Measurements from ENCODE around the gene PLVAP.

PLVAP gene

DNA sequence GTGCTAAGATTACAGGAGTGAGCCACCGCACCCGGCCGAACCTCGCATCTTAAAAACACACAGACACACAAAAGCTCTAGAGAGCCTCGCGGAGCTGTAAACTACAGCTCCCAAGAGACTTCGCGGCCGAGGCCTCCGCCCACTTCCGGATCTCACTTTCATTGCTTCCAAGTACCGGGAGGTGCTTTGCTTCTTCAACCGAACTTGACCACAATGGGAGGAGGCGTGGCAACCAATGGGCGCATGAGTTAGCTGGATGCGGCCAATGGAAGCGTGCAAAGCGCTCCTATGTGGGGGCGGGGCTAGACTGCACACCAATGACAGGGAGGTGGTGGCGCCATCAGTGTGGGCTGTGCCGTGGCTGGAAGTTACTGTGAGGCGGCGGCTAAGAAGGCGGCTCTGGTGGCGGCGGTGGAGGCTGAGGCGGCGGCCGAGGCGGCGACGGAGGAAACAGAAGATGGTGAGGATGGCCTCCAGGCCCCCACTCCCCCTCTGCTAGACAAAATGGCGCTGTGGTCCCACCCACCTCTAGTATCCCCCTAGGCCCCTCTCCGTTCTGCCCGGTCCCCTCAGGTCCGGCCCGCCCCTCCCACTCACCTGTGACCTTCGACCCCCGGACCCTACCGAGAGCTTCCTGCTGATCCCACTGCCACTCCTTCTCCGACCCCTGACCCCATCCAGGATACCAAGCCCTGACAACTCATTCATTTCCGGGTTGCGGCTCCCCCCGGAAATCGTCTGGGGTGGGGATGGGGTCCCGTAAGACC is 67.8 kb downstream of the PLVAP start, which contains the start of gene DDA1:
Gene DDA1 (plus strand): TSS at position 366 of the 767 bp plus-strand sequence. CDS start 92 bp downstream, at position 458.
- H3K4me3 ChIP-seq (ENCODE audit: low read depth, low read length), result peak within 1 kb of the TSS; percentile 98

DNA sequence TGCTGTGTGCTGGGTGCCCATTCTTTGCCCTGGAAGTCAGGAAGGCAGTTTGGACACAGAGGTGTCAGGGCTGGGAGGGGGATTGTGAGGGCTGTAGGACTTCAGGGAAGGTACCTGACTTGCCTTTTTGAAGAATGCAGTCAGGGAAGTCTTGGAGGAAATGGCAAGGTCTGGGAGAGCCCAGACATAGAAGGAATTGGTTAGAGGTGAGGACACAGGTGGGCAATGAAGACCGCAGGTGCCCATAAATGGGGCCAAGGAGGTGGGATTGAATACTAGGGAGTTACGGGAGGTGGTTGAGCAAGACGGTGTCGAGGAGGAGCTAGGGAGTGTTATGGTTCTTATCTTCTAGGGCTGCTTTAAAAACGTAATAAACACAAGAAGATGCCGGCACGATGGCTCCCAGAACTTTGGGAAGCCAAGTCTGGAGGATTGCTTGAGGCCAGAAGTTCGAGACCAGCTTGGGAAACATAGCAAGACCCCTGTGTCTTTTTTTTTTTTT is 69.2 kb downstream of the PLVAP start:
- no peak overlapping the region for H3K4me3 ChIP-seq (ENCODE audit: low read depth, low read length)
- no peak for DNase-seq (ENCODE audit: low read depth)

More for the DNA sequence above, 67.8 kb downstream of the PLVAP start, which contains the start of gene DDA1:
- DNase-seq (ENCODE audit: low read depth), result peak; percentile 100

GRCh38 chr19:17306285-17306714 is 70.8 kb downstream of the PLVAP start:
- no peak for DNase-seq (ENCODE audit: low read depth)
- H3K4me3 ChIP-seq (ENCODE audit: low read depth, low read length), result peak overlapping the region; percentile 81

DNA sequence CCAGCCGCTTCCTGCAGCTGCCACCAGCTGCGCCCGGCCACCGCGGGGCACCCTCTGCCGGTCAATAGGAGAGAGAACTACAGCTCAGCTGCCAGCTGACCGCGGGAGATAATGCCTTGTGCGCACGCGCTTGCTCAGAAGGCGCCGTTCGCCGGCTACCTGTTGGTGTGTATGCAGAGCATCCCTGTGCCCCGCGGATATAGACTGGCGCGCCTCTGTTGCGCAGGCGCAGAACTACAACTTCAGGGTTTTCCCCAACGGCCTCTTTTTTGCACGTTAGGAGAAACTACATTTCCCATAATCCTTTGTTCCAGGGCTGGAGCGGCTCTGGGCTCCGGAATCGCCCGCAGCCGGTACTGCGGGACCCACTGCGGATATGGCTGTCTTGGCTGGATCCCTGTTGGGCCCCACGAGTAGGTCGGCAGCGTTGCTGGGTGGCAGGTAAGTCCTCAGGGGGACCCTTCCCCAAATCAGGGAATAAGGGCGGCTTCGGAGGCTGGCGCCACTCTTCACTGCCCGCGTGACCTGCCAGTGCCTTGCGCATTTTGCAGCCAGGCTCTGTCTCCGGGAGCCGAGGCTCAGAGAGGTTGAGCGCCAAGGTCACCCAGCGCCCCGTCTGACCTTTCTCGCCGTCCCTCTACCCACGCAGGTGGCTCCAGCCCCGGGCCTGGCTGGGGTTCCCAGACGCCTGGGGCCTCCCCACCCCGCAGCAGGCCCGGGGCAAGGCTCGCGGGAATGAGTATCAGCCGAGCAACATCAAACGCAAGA is 71.4 kb downstream of the PLVAP start, which contains the start of gene MRPL34:
Gene MRPL34 (plus strand): TSS at position 356 of the 768 bp plus-strand sequence. CDS start 21 bp downstream, at position 377.
- H3K4me3 ChIP-seq (ENCODE audit: low read depth, low read length), result peak within 1 kb of the TSS; percentile 81
- peak; percentile 97 for DNase-seq (ENCODE audit: low read depth)

DNA sequence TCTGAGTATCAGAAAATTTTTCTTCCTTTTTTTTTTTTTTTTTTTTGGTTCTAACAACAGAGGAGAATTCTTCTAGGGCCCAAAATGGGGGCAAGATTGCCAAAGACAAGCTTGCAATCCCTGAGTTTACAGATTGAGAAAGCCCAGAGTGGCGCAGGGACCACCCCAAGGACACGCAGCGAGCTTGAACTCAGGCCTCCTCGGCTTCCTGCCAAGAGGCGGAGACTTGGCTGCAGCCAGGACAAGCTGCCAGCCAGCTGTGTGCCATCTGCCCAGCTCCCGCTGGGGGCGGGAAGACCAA is 72.0 kb downstream of the PLVAP start:
- DNase-seq (ENCODE audit: low read depth), result no peak
- H3K4me3 ChIP-seq (ENCODE audit: low read depth, low read length), result peak overlapping the region; percentile 81

DNA sequence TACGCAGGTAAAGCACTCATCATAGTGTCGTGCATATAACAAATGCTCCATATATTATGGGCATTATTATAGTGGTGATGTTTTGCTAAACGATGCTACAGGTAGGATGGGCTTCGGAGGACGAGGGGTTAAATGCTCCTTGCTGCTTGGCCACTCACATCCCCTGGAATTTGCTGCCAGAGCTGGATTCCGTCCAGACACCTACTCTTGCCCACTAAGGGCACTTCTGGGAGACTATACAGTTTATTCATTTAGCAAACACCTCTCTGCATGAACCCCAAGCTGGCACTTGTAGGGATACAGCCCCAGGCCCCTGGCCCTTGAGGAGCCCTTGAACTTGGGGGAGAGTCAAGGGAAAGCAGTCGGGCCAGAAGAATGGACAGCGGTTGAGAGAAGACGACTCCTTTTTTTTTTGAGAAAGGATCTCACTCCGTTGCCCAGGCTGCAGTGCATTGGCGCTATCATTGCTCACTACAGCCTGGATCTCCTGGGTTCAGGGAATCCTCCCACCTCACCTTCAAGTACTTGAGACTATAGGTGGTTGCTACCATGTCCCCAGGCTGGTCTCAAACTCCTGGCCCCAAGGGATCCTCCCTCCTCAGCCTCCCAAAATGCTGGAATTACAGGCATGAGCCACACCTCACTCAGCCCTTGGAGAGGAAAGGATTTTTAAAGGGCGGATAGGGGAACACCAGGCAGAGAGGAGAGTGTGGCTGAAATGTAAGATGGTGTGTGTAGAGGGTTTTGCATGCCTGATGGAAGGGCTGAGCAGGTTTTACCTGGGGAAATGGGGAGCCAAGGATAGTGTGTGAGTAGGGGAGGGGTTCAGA is 72.5 kb downstream of the PLVAP start:
- no peak for DNase-seq (ENCODE audit: low read depth)
- no peak overlapping the region for H3K4me3 ChIP-seq (ENCODE audit: low read depth, low read length)

DNA sequence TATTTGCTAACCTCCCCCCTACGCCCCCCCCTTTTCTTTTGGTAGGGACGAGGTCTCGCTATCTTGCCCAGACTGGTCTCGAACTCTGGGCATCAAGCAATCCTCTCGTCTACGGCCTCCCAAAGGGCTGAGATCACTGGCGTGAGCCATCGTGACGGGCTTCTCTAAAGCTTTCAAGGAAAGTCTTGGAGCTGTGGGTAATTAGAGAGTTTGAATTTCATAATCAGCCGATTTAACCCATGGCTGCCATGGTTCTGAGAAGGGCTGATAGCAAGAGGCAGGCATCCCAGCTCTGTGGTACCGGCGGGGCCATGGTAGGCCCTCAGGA is 73.2 kb downstream of the PLVAP start:
- DNase-seq (ENCODE audit: low read depth), result no peak
- no peak overlapping the region for H3K4me3 ChIP-seq (ENCODE audit: low read depth, low read length)

- DNase-seq (ENCODE audit: low read depth), result peak; percentile 77
- peak within 1 kb of the TSS; percentile 74 for H3K4me3 ChIP-seq (ENCODE audit: low read depth, low read length)
These were observed 73.8 kb downstream of the PLVAP start, which contains the start of gene ABHD8 for GRCh38 chr19:17303167-17303939. TSS of gene ABHD8 (minus strand) at chr19:17303425. CDS start at chr19:17301616, 1,809 bp downstream.

DNA sequence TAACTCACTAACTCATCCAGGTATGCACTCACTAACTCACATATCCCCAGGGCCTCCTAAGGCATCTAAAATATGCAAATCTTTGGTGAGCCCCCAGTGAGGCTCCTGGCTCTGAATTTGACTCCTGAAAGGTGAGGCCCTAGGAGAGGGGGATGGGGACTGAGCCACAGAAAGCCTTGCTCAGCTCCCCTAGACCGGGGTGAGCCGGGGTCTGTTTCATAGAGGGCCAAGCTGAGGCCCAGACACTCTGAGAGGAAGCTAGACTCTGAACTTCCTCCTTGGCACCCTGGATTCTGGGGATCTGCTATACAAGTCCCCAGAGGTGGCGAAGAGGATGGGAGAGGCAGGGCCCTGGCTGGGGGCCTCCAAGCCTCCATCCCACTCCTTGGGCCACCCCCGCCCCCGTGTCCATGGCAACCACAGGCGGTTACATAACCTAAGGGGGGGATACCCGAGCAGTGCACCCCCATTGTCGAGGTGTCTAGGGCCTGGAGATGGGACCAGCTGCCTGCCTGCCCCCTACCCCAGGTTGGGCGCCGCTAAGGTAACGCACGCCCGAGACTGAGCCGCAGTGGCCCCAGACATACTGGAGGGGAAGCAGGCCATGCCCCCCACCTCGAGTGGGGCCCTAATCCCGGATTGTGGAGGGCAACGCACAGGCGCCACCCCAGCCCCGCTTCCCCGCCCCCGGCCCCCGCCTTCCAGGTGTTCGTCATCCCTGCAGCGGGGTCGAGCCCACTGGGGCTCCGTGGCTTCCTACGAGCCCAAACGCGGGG is 74.6 kb downstream of the PLVAP start:
- peak overlapping the region; percentile 74 for H3K4me3 ChIP-seq (ENCODE audit: low read depth, low read length)
- no peak for DNase-seq (ENCODE audit: low read depth)
